Thyroid gland (tissue), 4 donors: ENCODE measurements around the gene ICE1. TPM values are rescaled to one million over a fixed set of nuclear protein-coding genes. Genes with fewer than 3 reads are reported as not detected.

ENCODE experiments used
- DNase-seq, 2 donors: peaks; one replicate each; pipeline ENCODE4 v3.0.0-alpha.2; 2019
- H3K27ac ChIP-seq, 3 donors: fragments of 200-600 bp; sonication (generic); 1 replicate in 2 of 3; 2 replicates in 1 of 3; pipeline ENCODE4 v1.5.1; 2016 to 2019; ENCODE audit warnings: mild to moderate bottlenecking in 1 of 3, moderate library complexity in 1 of 3
- H3K27me3 ChIP-seq: fragments of 200-600 bp; sonication (generic); one replicate; pipeline ENCODE4 v1.5.1; 2019
- H3K36me3 ChIP-seq, 2 donors: fragments of 200-600 bp; sonication (generic); one replicate each; pipeline ENCODE4 v1.5.1; 2016 to 2019
- H3K4me1 ChIP-seq, 2 donors: fragments of 200-600 bp; sonication (generic); one replicate each; pipeline ENCODE4 v1.5.1; 2017 to 2019
- H3K4me3 ChIP-seq, 3 donors: fragments of 200-600 bp; sonication (generic); replicated peaks in 1 of 3; 1 replicate in 2 of 3; 2 replicates in 1 of 3; pipeline ENCODE4 v1.5.1; 2016; ENCODE audit warnings: mild to moderate bottlenecking in 1 of 3
- H3K9me3 ChIP-seq: fragments of 200-600 bp; sonication (generic); one replicate; pipeline ENCODE4 v1.5.1; 2017
- POLR2A ChIP-seq, 2 donors: fragments of 450-650 bp; IDR thresholded peaks; one replicate each; pipeline ENCODE4 v1.6.1; 2017; ENCODE audit warnings: antibody characterized with exemption in 2 of 2, mild to moderate bottlenecking in 2 of 2, moderate library complexity in 1 of 2
- WGBS, 2 donors: methylation state at CpG; one replicate each; pipeline ENCODE4 v1.1.5; 2017; 5-methylcytosine and 5-hydroxymethylcytosine counted together
- intact Hi-C: fragments of 100-400 bp; cut with DNase I; formaldehyde crosslinking; loops from one replicate; pipeline ENCODE4 v1.15.1; 2023
- total RNA-seq, 4 donors: library from RNA; depleted of rRNA; stranded (reverse); fragments of >200 nt; gene quantifications; one replicate each; pipeline ENCODE4 v1.2.3, GENCODE V29; 2016
- TF ChIP-seq, protein P1 (sequence below), 6 experiments: fragments of 200-600 bp in 3 of 6; fragments of 450-650 bp in 3 of 6; sonication (generic) in 3 of 6; IDR thresholded peaks; one replicate each; pipeline ENCODE4 v1.5.1; 2016 to 2019; ENCODE audit warnings: antibody characterized with exemption in 6 of 6, mild to moderate bottlenecking in 2 of 6, inconsistent platforms in 1 of 6, moderate library complexity in 1 of 6

Gene ICE1
- total RNA-seq, 4 donors from 2014 or later: 36.7 to 71.8 (median 41.6) TPM

DNA sequence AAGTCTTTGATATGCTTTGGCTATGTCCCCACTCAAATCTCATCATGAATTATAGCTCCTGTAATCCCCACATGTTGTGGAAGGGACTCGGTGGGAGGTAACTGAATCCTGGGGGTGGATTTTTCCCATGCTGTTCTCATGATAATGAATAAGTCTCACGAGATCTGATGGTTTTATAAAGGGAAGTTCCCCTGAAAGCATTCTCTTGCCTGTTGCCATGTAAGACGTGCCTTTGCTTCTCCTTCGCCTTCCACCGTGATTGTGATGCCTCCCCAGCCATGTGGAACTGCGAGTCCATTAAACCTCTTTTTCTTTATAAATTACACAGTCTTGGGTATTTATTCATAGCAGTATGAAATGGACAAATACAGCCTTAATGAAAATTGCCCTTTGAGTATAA, 44.7 kb upstream of the ICE1 start:
- no peak for DNase-seq
- Histone ChIP-seq H3K4me3 (no peak overlapping the region), H3K4me1 (no peaks in the 10 kb centered on the region), H3K9me3 (no peaks in the 10 kb centered on the region), H3K27me3 (no peaks in the 10 kb centered on the region), H3K36me3 (no peaks in the 10 kb centered on the region), H3K27ac (no peak overlapping the region)
- intact Hi-C loops: no loop called here
- TF ChIP-seq, protein P1, sequence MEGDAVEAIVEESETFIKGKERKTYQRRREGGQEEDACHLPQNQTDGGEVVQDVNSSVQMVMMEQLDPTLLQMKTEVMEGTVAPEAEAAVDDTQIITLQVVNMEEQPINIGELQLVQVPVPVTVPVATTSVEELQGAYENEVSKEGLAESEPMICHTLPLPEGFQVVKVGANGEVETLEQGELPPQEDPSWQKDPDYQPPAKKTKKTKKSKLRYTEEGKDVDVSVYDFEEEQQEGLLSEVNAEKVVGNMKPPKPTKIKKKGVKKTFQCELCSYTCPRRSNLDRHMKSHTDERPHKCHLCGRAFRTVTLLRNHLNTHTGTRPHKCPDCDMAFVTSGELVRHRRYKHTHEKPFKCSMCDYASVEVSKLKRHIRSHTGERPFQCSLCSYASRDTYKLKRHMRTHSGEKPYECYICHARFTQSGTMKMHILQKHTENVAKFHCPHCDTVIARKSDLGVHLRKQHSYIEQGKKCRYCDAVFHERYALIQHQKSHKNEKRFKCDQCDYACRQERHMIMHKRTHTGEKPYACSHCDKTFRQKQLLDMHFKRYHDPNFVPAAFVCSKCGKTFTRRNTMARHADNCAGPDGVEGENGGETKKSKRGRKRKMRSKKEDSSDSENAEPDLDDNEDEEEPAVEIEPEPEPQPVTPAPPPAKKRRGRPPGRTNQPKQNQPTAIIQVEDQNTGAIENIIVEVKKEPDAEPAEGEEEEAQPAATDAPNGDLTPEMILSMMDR (IDR thresholded peaks at IDR 0.05): no peak
- no peak for TF ChIP-seq POLR2A (IDR thresholded peaks at IDR 0.05)
- WGBS, 2 donors: 84 to 97% methylated on average over 6 of the region's 6 CpGs

DNA sequence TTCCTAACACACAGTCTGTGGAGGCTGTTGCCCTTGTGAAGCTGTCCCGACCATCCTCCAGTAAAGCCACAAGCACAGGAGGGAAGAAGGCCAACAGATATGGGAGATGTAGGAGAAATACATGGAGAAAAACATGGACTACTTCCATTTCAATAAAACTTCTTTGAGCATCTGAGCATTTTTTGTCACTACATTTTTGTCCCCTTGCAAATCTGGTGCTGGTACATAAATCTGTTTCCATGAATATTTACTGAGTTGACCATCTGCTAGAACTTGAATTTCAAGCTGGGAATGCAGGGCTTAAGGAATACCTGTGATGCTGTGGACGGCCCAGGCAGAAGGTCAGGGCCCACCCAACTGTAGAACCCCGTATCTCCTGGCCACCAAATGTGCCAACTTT, 43.9 kb upstream of the ICE1 start:
- no peaks in the 10 kb centered on the region for H3K9me3 ChIP-seq
- 93 to 99% methylated on average over 3 of the region's 3 CpGs for WGBS, 2 donors
- no peak overlapping the region for H3K27ac ChIP-seq
- DNase-seq: no peak
- no peaks in the 10 kb centered on the region for H3K27me3 ChIP-seq
- H3K4me3 ChIP-seq: no peak overlapping the region
- H3K4me1 ChIP-seq: no peaks in the 10 kb centered on the region
- intact Hi-C loops: no loop called here
- H3K36me3 ChIP-seq: no peaks in the 10 kb centered on the region
- no peak for TF ChIP-seq POLR2A (IDR thresholded peaks at IDR 0.05)
- TF ChIP-seq, protein P1 (IDR thresholded peaks at IDR 0.05): no peak

DNA sequence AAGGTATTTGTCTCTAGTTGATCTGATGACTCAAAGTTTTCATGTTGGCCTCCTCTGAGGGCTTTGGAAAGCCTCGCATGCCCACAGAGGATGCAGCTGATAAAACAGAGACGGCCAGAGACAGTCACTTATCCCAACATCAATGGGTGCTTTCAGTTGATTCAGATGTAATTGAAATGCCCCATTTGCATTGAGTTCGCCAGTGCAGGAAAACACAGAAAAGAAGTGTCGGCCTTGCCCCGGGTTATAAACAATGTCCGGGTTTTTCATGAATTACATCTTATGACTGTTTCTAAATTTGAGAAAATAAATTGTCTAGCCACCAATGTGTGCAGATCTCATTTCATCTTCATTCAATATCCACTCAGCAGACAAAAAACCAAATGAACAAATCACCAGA, 42.2 kb upstream of the ICE1 start:
- TF ChIP-seq, protein P1 (IDR thresholded peaks at IDR 0.05): no peak
- no peak for TF ChIP-seq POLR2A (IDR thresholded peaks at IDR 0.05)
- no peak for DNase-seq
- intact Hi-C loops: no loop called here
- 90 to 95% methylated on average over 6 of the region's 6 CpGs for WGBS, 2 donors
- Histone ChIP-seq H3K4me1 (no peaks in the 10 kb centered on the region), H3K36me3 (no peaks in the 10 kb centered on the region), H3K27ac (no peak overlapping the region), H3K27me3 (no peaks in the 10 kb centered on the region), H3K9me3 (no peaks in the 10 kb centered on the region), H3K4me3 (no peak overlapping the region)

DNA sequence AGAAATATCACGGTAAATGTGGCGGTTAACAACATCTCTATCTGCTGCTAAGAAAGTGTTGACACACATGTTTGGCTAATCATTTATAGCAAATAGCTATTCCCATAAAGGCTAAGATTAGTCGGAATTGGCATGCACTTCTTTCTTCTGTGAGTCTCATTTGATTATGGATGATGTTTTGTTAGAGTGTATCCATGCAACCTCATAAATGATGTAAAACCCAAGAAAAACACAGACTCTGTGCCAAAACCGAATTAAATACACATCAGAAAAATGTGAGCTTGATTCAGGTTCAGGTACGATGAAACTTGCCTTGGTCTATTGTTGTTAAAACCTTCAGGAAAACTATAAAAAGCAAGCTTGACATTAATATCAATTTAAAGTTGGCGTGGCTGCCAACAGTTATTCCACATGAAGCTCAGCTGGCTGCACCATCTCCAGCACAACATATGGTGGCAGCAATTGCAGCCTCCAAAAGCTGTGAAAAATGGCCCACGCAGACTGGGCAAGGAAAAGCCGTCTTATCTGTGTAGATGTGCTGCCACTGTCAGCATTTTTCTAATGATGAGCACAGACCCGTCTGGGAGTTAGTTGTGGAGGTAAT, 41.1 kb upstream of the ICE1 start:
- H3K36me3 ChIP-seq: no peaks in the 10 kb centered on the region
- H3K27ac ChIP-seq: no peak overlapping the region
- no peaks in the 10 kb centered on the region for H3K4me1 ChIP-seq
- H3K4me3 ChIP-seq: no peak overlapping the region
- intact Hi-C loops: no loop called here
- no peaks in the 10 kb centered on the region for H3K27me3 ChIP-seq
- no peaks in the 10 kb centered on the region for H3K9me3 ChIP-seq
- TF ChIP-seq, protein P1 (IDR thresholded peaks at IDR 0.05): no peak
- no peak for TF ChIP-seq POLR2A (IDR thresholded peaks at IDR 0.05)
- no peak for DNase-seq
- 72 to 79% methylated on average over 9 of the region's 9 CpGs for WGBS, 2 donors

DNA sequence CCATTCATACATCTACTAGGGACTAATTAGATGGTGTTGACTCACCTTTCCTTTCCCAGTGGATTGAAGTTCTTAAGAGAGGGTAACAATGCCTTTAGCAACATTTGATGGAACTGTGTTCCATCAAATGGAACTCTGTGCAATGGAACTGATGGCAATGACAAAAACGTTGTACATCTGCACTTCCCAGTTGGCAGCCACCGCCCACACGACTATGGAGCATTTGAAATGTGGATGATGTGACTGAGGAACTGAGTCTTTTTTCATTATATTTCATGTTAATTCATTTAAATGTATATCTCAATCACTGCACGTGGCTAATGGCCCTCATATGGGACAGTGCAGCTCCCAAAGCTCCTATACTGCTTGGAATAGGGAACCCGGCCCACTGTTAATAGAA, 39.0 kb upstream of the ICE1 start:
- no peaks in the 10 kb centered on the region for H3K9me3 ChIP-seq
- H3K27me3 ChIP-seq: no peaks in the 10 kb centered on the region
- no peak overlapping the region for H3K4me3 ChIP-seq
- no peaks in the 10 kb centered on the region for H3K4me1 ChIP-seq
- no peak overlapping the region for H3K27ac ChIP-seq
- 86 to 88% methylated on average over 5 of the region's 5 CpGs for WGBS, 2 donors
- intact Hi-C loops: no loop called here
- no peak for DNase-seq
- no peak for TF ChIP-seq POLR2A (IDR thresholded peaks at IDR 0.05)
- TF ChIP-seq, protein P1 (IDR thresholded peaks at IDR 0.05): no peak
- no peaks in the 10 kb centered on the region for H3K36me3 ChIP-seq
